HepG2 (cell line): ENCODE measurements around the gene SHLD3. TPM values are rescaled to one million over a fixed set of nuclear protein-coding genes. Genes with fewer than 3 reads are reported as not detected.

ENCODE experiments used
- ATAC-seq: fragments of 200-7000 bp; cut with Tn5 transposase; 3 replicates; pipeline ENCODE4 v1.9.1; 2020; ENCODE audit warnings: mild to moderate bottlenecking, moderate library complexity
- BruUV-seq: library from RNA; stranded (reverse); fragments of 400-500 nt; replicated peaks from 2 replicates; lab custom pipeline; 2021; lab: Mats Ljungman, UMichigan
- CTCF ChIA-PET: fragments of 300-600 bp; formaldehyde crosslinking; extraction: SDS; loops from one replicate; lab custom pipeline; 2021; ENCODE audit warnings: low total read pairs, inconsistent platforms, low intra/inter-chr PET ratio; lab: Yijun Ruan, JAX
- POLR2A ChIA-PET: fragments of 350-600 bp; sonication (Branson Sonifier 250); formaldehyde crosslinking; loops from one replicate; lab custom pipeline; 2020; ENCODE audit warnings: antibody characterized with exemption, inconsistent platforms; lab: Yijun Ruan, JAX
- DNase-seq: peaks from one replicate; pipeline ENCODE4 v3.0.0-alpha.2; 2015; ENCODE audit warnings: low spot score
- FAIRE-seq: peaks from 3 replicates; lab custom pipeline; 2011; peaks lifted over from hg19 to GRCh38; lab: Jason Lieb, UNC
- H2AFZ ChIP-seq: one replicate; pipeline ENCODE4 v1.6.1; 2011; ENCODE audit warnings: low read length, inconsistent platforms
- H3K27ac ChIP-seq: fragments of 300-600 bp; 3 replicates; pipeline ENCODE4 v1.8.0; 2011; ENCODE audit warnings: mixed run types, mild to moderate bottlenecking, mixed read lengths, low read length, inconsistent platforms; ENCODE audit not compliant: insufficient read depth; ENCODE audit errors: extremely low read length
- H3K27me3 ChIP-seq, 2 experiments: fragments of 200-600 bp in 1 of 2; 2 replicates in 1 of 2; 3 replicates in 1 of 2; pipeline versions ENCODE4 v1.6.0 to v1.8.0; 2011; ENCODE audit warnings: low read length in 2 of 2, mild to moderate bottlenecking in 2 of 2, moderate library complexity in 2 of 2, inconsistent platforms in 1 of 2; ENCODE audit not compliant: insufficient read depth in 2 of 2, control insufficient read depth in 1 of 2
- H3K36me3 ChIP-seq, 2 experiments: fragments of 200-600 bp in 1 of 2; replicated peaks in 1 of 2; 2 replicates in 1 of 2; 3 replicates in 1 of 2; pipeline versions ENCODE4 v1.5.1 to v1.8.0; 2011; ENCODE audit warnings: low read length in 2 of 2, inconsistent platforms in 1 of 2; ENCODE audit not compliant: insufficient read depth in 2 of 2, control insufficient read depth in 1 of 2
- H3K4me1 ChIP-seq: 2 replicates; pipeline ENCODE4 v1.5.1; 2012; ENCODE audit warnings: low read length, inconsistent platforms; ENCODE audit not compliant: insufficient read depth
- H3K4me2 ChIP-seq: 2 replicates; pipeline ENCODE4 v1.6.0; 2011; ENCODE audit warnings: low read depth, low read length, inconsistent platforms
- H3K4me3 ChIP-seq, 3 experiments: fragments of 200-600 bp in 1 of 3; sonication (generic), shearing (Covaris generic) in 1 of 3; replicated peaks in 1 of 3; 2 replicates each; pipeline ENCODE4 v1.5.1; 2011 to 2016; ENCODE audit warnings: low read length in 3 of 3, inconsistent platforms in 2 of 3, low read depth in 2 of 3, mild to moderate bottlenecking in 2 of 3, control low read depth in 1 of 3, mixed read lengths in 1 of 3; ENCODE audit not compliant: insufficient read depth in 1 of 3
- H3K79me2 ChIP-seq: one replicate; pipeline ENCODE4 v1.6.1; 2011; ENCODE audit warnings: low read length, inconsistent platforms; ENCODE audit not compliant: insufficient read depth
- H3K9ac ChIP-seq: 2 replicates; pipeline ENCODE4 v1.6.0; 2011; ENCODE audit warnings: mild to moderate bottlenecking, low read depth, low read length, inconsistent platforms; ENCODE audit not compliant: insufficient read depth
- H3K9me3 ChIP-seq: 2 replicates; pipeline ENCODE4 v1.5.1; 2012; ENCODE audit warnings: mild to moderate bottlenecking, low read length
- H4K20me1 ChIP-seq: 2 replicates; pipeline ENCODE4 v1.6.0; 2011; ENCODE audit warnings: inconsistent platforms, mild to moderate bottlenecking, low read length, moderate library complexity; ENCODE audit not compliant: insufficient read depth
- FOXM1 ChIP-seq: sonication (generic); formaldehyde crosslinking; IDR thresholded peaks from 2 replicates; pipeline ENCODE4 v1.5.0; 2020; ENCODE audit warnings: missing genetic modification reagents
- JUN ChIP-seq: sonication (generic); formaldehyde crosslinking; IDR thresholded peaks from 2 replicates; pipeline ENCODE4 v1.4.0; 2020; ENCODE audit warnings: mild to moderate bottlenecking, missing genetic modification reagents
- SAP130 ChIP-seq: IDR thresholded peaks from 2 replicates; pipeline ENCODE4 v1.6.1; 2016; ENCODE audit warnings: low read depth
- SIX1 ChIP-seq: sonication (generic); formaldehyde crosslinking; IDR thresholded peaks from 2 replicates; pipeline ENCODE4 v1.4.0; 2020; ENCODE audit warnings: missing genetic modification reagents, borderline replicate concordance
- SRF ChIP-seq: IDR thresholded peaks from 2 replicates; pipeline ENCODE4 v1.6.1; 2011; ENCODE audit warnings: mild to moderate bottlenecking, low read depth, low read length, moderate library complexity
- TEAD3 ChIP-seq: optimal IDR thresholded peaks from 2 replicates; pipeline ENCODE3; 2016; ENCODE audit warnings: borderline replicate concordance
- YEATS4 ChIP-seq: sonication (generic); formaldehyde crosslinking; IDR thresholded peaks from 2 replicates; pipeline ENCODE4 v1.4.0; 2020; ENCODE audit warnings: missing genetic modification reagents, borderline replicate concordance
- WGBS: methylation state at CpG from one replicate; pipeline ENCODE4 v1.1.6; 2017; ENCODE audit warnings: low lambda C conversion rate; 5-methylcytosine and 5-hydroxymethylcytosine counted together
- in situ Hi-C: cut with HindIII; loops from 2 replicates; pipeline ENCODE4 v1.10.0; 2017; ENCODE audit warnings: low pct_unique_long_range_greater_than_20kb; ENCODE audit not compliant: extremely low pct_ligation_motif_present
- intact Hi-C: fragments of 100-400 bp; cut with micrococcal nuclease; formaldehyde crosslinking; loops from one replicate; pipeline ENCODE4 v1.10.0; 2022; ENCODE audit not compliant: unreplicated experiment
- polyA plus RNA-seq, 8 experiments: library from polyadenylated mRNA; depleted of rRNA in 3 of 8; stranded (reverse) in 7 of 8; unstranded in 1 of 8; fragments of >200 nt; fragmentation: Illumina TruSeq in 4 of 8; extraction: Trizol in 4 of 8; gene quantifications; 2 replicates each; pipeline versions ENCODE4 v1.2.1 to v1.2.3, GENCODE V29; 2011 to 2016; ENCODE audit warnings: low read depth in 4 of 8, missing spikeins in 1 of 8, mixed read lengths in 1 of 8; ENCODE audit not compliant: insufficient read depth in 1 of 8
- total RNA-seq, 5 experiments: library from RNA; depleted of rRNA; stranded (reverse); fragments of >200 nt; fragmentation: Illumina TruSeq; extraction: Trizol; gene quantifications; 2 replicates each; pipeline ENCODE4 v1.2.3, GENCODE V29; 2016; ENCODE audit warnings: low read depth in 1 of 5
- TF ChIP-seq, protein P1 (sequence below): sonication (generic); formaldehyde crosslinking; IDR thresholded peaks from 2 replicates; pipeline ENCODE4 v1.4.0; 2020; ENCODE audit warnings: missing genetic modification reagents

Gene SHLD3
- total and polyA plus RNA-seq, 2 of the 13 experiments (the other 11 are each of a cell fraction or from before 2014, with no cell fraction given) = 3.6 to 6.8 TPM

DNA sequence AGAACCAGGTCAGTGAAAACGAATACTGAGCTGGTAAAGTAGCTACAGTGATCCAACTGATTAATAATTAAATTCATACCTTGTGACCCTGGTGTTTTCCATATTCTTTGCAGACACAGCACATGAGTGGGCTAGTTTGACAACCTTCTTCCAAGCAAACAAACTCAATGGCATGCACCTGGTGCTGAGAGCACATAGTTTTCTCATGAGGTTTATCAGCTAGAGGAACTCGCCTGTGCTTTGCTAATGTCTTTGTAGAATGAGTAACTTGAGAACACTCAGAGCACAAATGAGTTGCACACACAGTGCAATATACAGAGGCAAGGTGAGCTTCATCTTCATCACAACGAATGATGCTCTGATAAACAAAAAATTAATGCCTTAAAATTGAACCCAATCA lies 13.3 kb upstream of the SHLD3 start:
- intact Hi-C loops = no loop called here
- ChIA-PET POLR2A (no interaction called here), CTCF (no interaction called here)
- peaks cover 14 to 64% of the 10 kb centered on the region in 2 experiments for H3K36me3 ChIP-seq
- no peak for FAIRE-seq
- H3K27me3 ChIP-seq = no peaks in the 10 kb centered on the region
- DNase-seq = peak; percentile 81
- TF ChIP-seq TEAD3 (CRISPR knock-in tag) (peak; percentile 55), SIX1 (CRISPR knock-in tag) (peak; percentile 68; the same call in 1 of the 2 replicates), FOXM1 (CRISPR knock-in tag) (no peak), SRF (no peak), YEATS4 (CRISPR knock-in tag) (no peak), JUN (CRISPR knock-in tag) (0 out of 2 replicates have a peak, but pooled peaks have one; percentile 39), SAP130 (CRISPR knock-in tag) (peak; percentile 25; the same call in 1 of the 2 replicates)
- TF ChIP-seq, protein P1, sequence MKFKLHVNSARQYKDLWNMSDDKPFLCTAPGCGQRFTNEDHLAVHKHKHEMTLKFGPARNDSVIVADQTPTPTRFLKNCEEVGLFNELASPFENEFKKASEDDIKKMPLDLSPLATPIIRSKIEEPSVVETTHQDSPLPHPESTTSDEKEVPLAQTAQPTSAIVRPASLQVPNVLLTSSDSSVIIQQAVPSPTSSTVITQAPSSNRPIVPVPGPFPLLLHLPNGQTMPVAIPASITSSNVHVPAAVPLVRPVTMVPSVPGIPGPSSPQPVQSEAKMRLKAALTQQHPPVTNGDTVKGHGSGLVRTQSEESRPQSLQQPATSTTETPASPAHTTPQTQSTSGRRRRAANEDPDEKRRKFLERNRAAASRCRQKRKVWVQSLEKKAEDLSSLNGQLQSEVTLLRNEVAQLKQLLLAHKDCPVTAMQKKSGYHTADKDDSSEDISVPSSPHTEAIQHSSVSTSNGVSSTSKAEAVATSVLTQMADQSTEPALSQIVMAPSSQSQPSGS (CRISPR knock-in tag) = peak; percentile 49; the same call in 1 of the 2 replicates
- WGBS = 53% methylated on average over 3 of the region's 3 CpGs
- BruUV-seq = no TSS peak
- H4K20me1 ChIP-seq = no peaks in the 10 kb centered on the region
- H3K9me3 ChIP-seq = no peaks in the 10 kb centered on the region
- in situ Hi-C loops = no loop called here
- peaks cover 12% of the 10 kb centered on the region for H3K4me1 ChIP-seq
- H3K79me2 ChIP-seq = no peaks in the 10 kb centered on the region
- no peak overlapping the region for H2AFZ ChIP-seq
- no peak overlapping the region for H3K9ac ChIP-seq
- no peak overlapping the region for H3K4me2 ChIP-seq
- no peak overlapping the region for H3K27ac ChIP-seq
- ATAC-seq = peak; percentile 88
- no peak overlapping the region for H3K4me3 ChIP-seq
